Measurements from ENCODE around the gene DNAJC21. TPM values are rescaled to one million over a fixed set of nuclear protein-coding genes. Genes with fewer than 3 reads are reported as not detected.
"Not testable (repeated sequence)": the region's sequence is repeated elsewhere in the genome, so short reads cannot be mapped to it uniquely, and the experiment has no call there.

Gene DNAJC21
- total and polyA plus RNA-seq, 10 donors = 16.3 to 35.2 (median 29.1) TPM

DNA sequence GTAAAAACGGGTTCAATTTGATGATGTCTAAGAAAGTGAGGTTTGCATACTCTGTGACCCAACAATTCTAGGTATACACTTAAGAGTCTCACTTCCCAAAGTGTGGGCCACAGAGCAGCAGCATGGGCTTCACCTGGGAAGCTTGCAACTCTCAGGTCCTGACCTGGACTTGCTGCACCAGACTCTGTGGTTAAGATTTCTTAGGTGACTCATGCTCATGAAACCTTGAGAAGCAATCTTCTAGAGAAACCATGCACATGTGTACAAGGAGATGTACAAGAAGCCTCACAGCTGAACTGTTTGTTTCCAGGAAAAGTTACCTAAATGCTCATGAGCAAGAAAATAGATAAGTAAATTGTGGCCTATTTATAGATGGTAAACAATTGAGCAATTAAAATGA lies 30.0 kb downstream of the DNAJC21 start:
- Histone ChIP-seq H3K27ac (no peak overlapping the region), H3K36me3 (peaks cover 0 to 25% (median 15%) of the 10 kb centered on the region in 6 donors), H3K9me3 (no peaks in the 10 kb centered on the region), H3K4me3 (no peak overlapping the region), H3K4me1 (no peaks in the 10 kb centered on the region), H3K27me3 (replicated peaks in 1 of 7) (no peaks in the 10 kb centered on the region)
- 71 to 100% (median 74%) methylated on average over 1 of the region's 1 CpG for WGBS, 5 donors
- TF ChIP-seq POLR2AphosphoS5 (IDR thresholded peaks at IDR 0.05) (no peak), POLR2A (IDR thresholded peaks at IDR 0.05) (no peak)
- TF ChIP-seq, protein P1, sequence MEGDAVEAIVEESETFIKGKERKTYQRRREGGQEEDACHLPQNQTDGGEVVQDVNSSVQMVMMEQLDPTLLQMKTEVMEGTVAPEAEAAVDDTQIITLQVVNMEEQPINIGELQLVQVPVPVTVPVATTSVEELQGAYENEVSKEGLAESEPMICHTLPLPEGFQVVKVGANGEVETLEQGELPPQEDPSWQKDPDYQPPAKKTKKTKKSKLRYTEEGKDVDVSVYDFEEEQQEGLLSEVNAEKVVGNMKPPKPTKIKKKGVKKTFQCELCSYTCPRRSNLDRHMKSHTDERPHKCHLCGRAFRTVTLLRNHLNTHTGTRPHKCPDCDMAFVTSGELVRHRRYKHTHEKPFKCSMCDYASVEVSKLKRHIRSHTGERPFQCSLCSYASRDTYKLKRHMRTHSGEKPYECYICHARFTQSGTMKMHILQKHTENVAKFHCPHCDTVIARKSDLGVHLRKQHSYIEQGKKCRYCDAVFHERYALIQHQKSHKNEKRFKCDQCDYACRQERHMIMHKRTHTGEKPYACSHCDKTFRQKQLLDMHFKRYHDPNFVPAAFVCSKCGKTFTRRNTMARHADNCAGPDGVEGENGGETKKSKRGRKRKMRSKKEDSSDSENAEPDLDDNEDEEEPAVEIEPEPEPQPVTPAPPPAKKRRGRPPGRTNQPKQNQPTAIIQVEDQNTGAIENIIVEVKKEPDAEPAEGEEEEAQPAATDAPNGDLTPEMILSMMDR (IDR thresholded peaks at IDR 0.05 in 8 of 11, conservative IDR thresholded peaks at IDR 0.05 in 3 of 11) = no peak
- DNase-seq = no peak
- intact Hi-C loops (cut with DNase I; ENCODE audit: low total_unique reads) = no loop called here

DNA sequence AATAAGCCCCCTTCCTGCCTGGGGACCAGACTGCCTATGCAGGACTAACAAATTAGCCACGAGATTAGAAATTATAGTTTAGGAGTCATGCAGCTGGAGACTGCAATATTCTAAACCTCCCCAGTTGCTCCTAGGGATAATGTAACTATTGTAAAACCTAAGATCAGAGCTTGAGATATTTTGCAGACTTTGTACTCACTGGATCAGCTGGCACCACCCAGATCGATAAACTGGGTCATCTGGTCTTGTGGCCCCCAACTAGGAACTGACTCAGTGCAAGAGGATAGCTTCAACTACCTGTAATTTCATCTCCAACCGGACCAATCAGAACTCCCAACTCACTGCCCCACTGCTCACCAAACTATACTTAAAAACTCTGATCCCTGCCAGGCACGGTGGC lies 38.2 kb downstream of the DNAJC21 start:
- intact Hi-C loops (cut with DNase I; ENCODE audit: low total_unique reads) = no loop called here
- no peak overlapping the region for H3K27ac ChIP-seq
- DNase-seq = no peak
- 93 to 98% (median 97%) methylated on average over 4 of the region's 4 CpGs for WGBS, 5 donors
- no peak overlapping the region for H3K4me3 ChIP-seq
- TF ChIP-seq, protein P1 (IDR thresholded peaks at IDR 0.05 in 8 of 11, conservative IDR thresholded peaks at IDR 0.05 in 3 of 11) = no peak
- no peaks in the 10 kb centered on the region for H3K36me3 ChIP-seq
- peaks cover 0 to 16% (median 10%) of the 10 kb centered on the region in 8 donors for H3K9me3 ChIP-seq
- no peaks in the 10 kb centered on the region for H3K27me3 ChIP-seq (replicated peaks in 1 of 7)
- H3K4me1 ChIP-seq = no peaks in the 10 kb centered on the region

- 91 to 100% (median 97%) methylated on average over 1 to 2 of the region's 2 CpGs for WGBS, 5 donors
- H3K4me1 ChIP-seq = no peaks in the 10 kb centered on the region
- no peaks in the 10 kb centered on the region for H3K36me3 ChIP-seq
- peaks cover 0 to 16% (median 10%) of the 10 kb centered on the region in 8 donors for H3K9me3 ChIP-seq
- H3K27me3 ChIP-seq (replicated peaks in 1 of 7) = no peaks in the 10 kb centered on the region
- no peak for DNase-seq
- intact Hi-C loops (cut with DNase I; ENCODE audit: low total_unique reads) = no loop called here
- no peak overlapping the region for H3K4me3 ChIP-seq
- TF ChIP-seq POLR2AphosphoS5 (IDR thresholded peaks at IDR 0.05) (no peak), POLR2A (IDR thresholded peaks at IDR 0.05) (no peak)
- TF ChIP-seq, protein P1 (IDR thresholded peaks at IDR 0.05 in 8 of 11, conservative IDR thresholded peaks at IDR 0.05 in 3 of 11) = no peak
- no peak overlapping the region for H3K27ac ChIP-seq
Measured at GRCh38 chr5:34968258-34968657, 38.9 kb downstream of the DNAJC21 start.

DNA sequence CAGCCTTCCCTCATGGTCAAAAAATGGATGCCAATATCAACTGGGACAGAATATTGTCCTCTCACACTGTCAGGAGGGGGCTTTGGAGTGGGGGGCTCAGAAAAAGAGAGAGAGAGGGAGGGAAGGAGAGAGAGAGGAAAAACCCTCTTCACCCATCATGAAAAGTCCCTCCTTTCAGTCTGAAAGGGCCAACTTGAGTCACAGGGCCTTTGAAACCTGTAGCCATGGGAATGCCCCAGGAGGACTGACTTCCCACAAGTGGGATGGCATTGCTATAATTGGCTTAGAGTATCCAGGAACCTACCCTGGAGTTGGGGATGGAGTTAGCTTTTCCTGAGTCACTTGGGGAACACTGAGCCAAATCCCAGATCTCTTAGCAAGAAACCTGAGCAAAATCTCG lies 41.2 kb downstream of the DNAJC21 start:
- Histone ChIP-seq H3K36me3 (no peaks in the 10 kb centered on the region), H3K4me1 (no peaks in the 10 kb centered on the region), H3K9me3 (peaks cover 0 to 10% (median 7%) of the 10 kb centered on the region in 8 donors), H3K27ac (no peak overlapping the region), H3K4me3 (no peak overlapping the region), H3K27me3 (replicated peaks in 1 of 7) (no peaks in the 10 kb centered on the region)
- WGBS, 5 donors = 64 to 82% (median 69%) methylated on average over 1 of the region's 1 CpG
- intact Hi-C loops (cut with DNase I; ENCODE audit: low total_unique reads) = no loop called here
- DNase-seq = no peak
- TF ChIP-seq, protein P1 (IDR thresholded peaks at IDR 0.05 in 8 of 11, conservative IDR thresholded peaks at IDR 0.05 in 3 of 11) = no peak
- TF ChIP-seq POLR2A (IDR thresholded peaks at IDR 0.05) (no peak), POLR2AphosphoS5 (IDR thresholded peaks at IDR 0.05) (no peak)

- H3K4me1 ChIP-seq; DNase-seq; H3K27me3 ChIP-seq (replicated peaks in 1 of 7); H3K4me3 ChIP-seq; H3K36me3 ChIP-seq; intact Hi-C loops (cut with DNase I; ENCODE audit: low total_unique reads); H3K27ac ChIP-seq; H3K9me3 ChIP-seq: not testable (repeated sequence)
- 86 to 96% (median 93%) methylated on average over 2 to 4 of the region's 4 CpGs for WGBS, 5 donors
Measured at GRCh38 chr5:34971655-34972054, 42.3 kb downstream of the DNAJC21 start.
